Left forelimb (tissue), 1 donor: ENCODE measurements around the gene PIK3CB.
"Not testable (repeated sequence)": the region's sequence is repeated elsewhere in the genome, so short reads cannot be mapped to it uniquely, and the experiment has no call there.

Experiments
- DNase-seq: peaks from one replicate; pipeline ENCODE4 v3.0.0-alpha.2; 2018; ENCODE audit warnings: low spot score

PIK3CB gene

GRCh38 chr3:138846824-138847223 is 12.1 kb upstream of the PIK3CB start:
- DNase-seq = not testable (repeated sequence)

GRCh38 chr3:138846262-138846791 is 11.6 kb upstream of the PIK3CB start:
- DNase-seq = no peak

- no peak for DNase-seq
Observed at GRCh38 chr3:138845771-138846173, 11.0 kb upstream of the PIK3CB start.

- no peak for DNase-seq
Observed at GRCh38 chr3:138845181-138845601, 10.5 kb upstream of the PIK3CB start.

- no peak for DNase-seq
Observed at GRCh38 chr3:138842483-138843188, 7.9 kb upstream of the PIK3CB start.

- not testable (repeated sequence) for DNase-seq
Observed at GRCh38 chr3:138838385-138838784, 3.7 kb upstream of the PIK3CB start.

GRCh38 chr3:138835846-138836245 is 1.1 kb upstream of the PIK3CB start:
- not testable (repeated sequence) for DNase-seq

- no peak for DNase-seq
Observed at GRCh38 chr3:138835397-138835757, 649 bp upstream of the PIK3CB start.

GRCh38 chr3:138833899-138834595 is 681 bp downstream of the PIK3CB start:
- no peak for DNase-seq

GRCh38 chr3:138832473-138833057 is 2.2 kb downstream of the PIK3CB start:
- DNase-seq = not testable (repeated sequence)

GRCh38 chr3:138829886-138830510 is 4.7 kb downstream of the PIK3CB start:
- DNase-seq = no peak

- no peak for DNase-seq
Observed at GRCh38 chr3:138829097-138829496, 5.6 kb downstream of the PIK3CB start.

GRCh38 chr3:138827222-138827621 is 7.5 kb downstream of the PIK3CB start:
- no peak for DNase-seq

- no peak for DNase-seq
Observed at GRCh38 chr3:138825336-138825735, 9.4 kb downstream of the PIK3CB start.

- no peak for DNase-seq
Observed at GRCh38 chr3:138824114-138824506, 10.6 kb downstream of the PIK3CB start.

- DNase-seq = not testable (repeated sequence)
Observed at GRCh38 chr3:138820379-138820778, 14.3 kb downstream of the PIK3CB start.

GRCh38 chr3:138818185-138818860 is 16.4 kb downstream of the PIK3CB start:
- DNase-seq = no peak

GRCh38 chr3:138817695-138818094 is 17.0 kb downstream of the PIK3CB start:
- no peak for DNase-seq

GRCh38 chr3:138812806-138813205 is 21.9 kb downstream of the PIK3CB start:
- DNase-seq = no peak

GRCh38 chr3:138809500-138810256 is 25.1 kb downstream of the PIK3CB start:
- no peak for DNase-seq
